CD4-positive, alpha-beta T cell (primary cell): Measurements from ENCODE around the gene ETFA. TPM values are rescaled to one million over a fixed set of nuclear protein-coding genes. Genes with fewer than 3 reads are reported as not detected.

Experiments used
- ATAC-seq: fragments of 200-7000 bp; cut with Tn5 transposase; one replicate; pipeline ENCODE4 v1.10.0; 2022; ENCODE audit warnings: mild to moderate bottlenecking; ENCODE audit not compliant: poor library complexity
- CTCF ChIA-PET: fragments of 350-600 bp; sonication (Branson Sonifier 250); formaldehyde crosslinking; loops from one replicate; lab custom pipeline; 2021; ENCODE audit warnings: antibody characterized with exemption, inconsistent platforms; lab: Charles Lee
- POLR2A ChIA-PET: fragments of 350-600 bp; sonication (Branson Sonifier 250); formaldehyde crosslinking; loops from one replicate; lab custom pipeline; 2021; ENCODE audit warnings: antibody characterized with exemption, inconsistent platforms; lab: Charles Lee
- DNase-seq, 14 experiments: peaks; one replicate each; pipeline ENCODE4 v3.0.0-alpha.2; 2013 to 2020; ENCODE audit warnings: mixed read lengths in 2 of 14
- H3K27ac ChIP-seq, 2 donors: one replicate each; pipeline versions ENCODE4 v1.5.1 to v1.7.0; 2013; ENCODE audit warnings: low read length in 2 of 2, low read depth in 1 of 2, mild to moderate bottlenecking in 1 of 2
- H3K27me3 ChIP-seq, 2 experiments: 1 replicate in 1 of 2; 2 replicates in 1 of 2; pipeline versions ENCODE4 v1.6.1 to v1.7.0; 2013; ENCODE audit warnings: low read length in 2 of 2, control low read depth in 1 of 2, mild to moderate bottlenecking in 1 of 2, moderate library complexity in 1 of 2; ENCODE audit not compliant: insufficient read depth in 2 of 2, control insufficient read depth in 1 of 2
- H3K36me3 ChIP-seq: one replicate; pipeline ENCODE4 v1.6.1; 2013; ENCODE audit warnings: low read length, control low read depth; ENCODE audit not compliant: insufficient read depth
- H3K4me1 ChIP-seq: one replicate; pipeline ENCODE4 v1.6.1; 2013; ENCODE audit warnings: low read length, control low read depth; ENCODE audit not compliant: insufficient read depth
- H3K4me3 ChIP-seq: one replicate; pipeline ENCODE4 v1.5.1; 2013; ENCODE audit warnings: mild to moderate bottlenecking, low read length, moderate library complexity
- H3K9me3 ChIP-seq, 2 experiments: 1 replicate in 1 of 2; 2 replicates in 1 of 2; pipeline versions ENCODE4 v1.6.1 to v1.7.0; 2013; ENCODE audit warnings: low read length in 2 of 2, mild to moderate bottlenecking in 2 of 2, control low read depth in 1 of 2, moderate library complexity in 1 of 2; ENCODE audit not compliant: control insufficient read depth in 1 of 2, insufficient read depth in 1 of 2
- H3K27ac Mint-ChIP-seq: one replicate; pipeline ENCODE4 v1.8.0; 2020; ENCODE audit warnings: mixed read lengths
- H3K27me3 Mint-ChIP-seq: one replicate; pipeline ENCODE4 v1.8.0; 2021; ENCODE audit warnings: mixed read lengths
- H3K36me3 Mint-ChIP-seq: one replicate; pipeline ENCODE4 v1.8.0; 2021; ENCODE audit warnings: low read depth, mixed read lengths
- H3K4me1 Mint-ChIP-seq: one replicate; pipeline ENCODE4 v1.8.0; 2021; ENCODE audit warnings: low read depth, mixed read lengths
- H3K4me3 Mint-ChIP-seq: one replicate; pipeline ENCODE4 v1.8.0; 2020; ENCODE audit warnings: mild to moderate bottlenecking, mixed read lengths
- H3K9me3 Mint-ChIP-seq: one replicate; pipeline ENCODE4 v1.8.0; 2020; ENCODE audit warnings: mixed read lengths
- intact Hi-C, 2 experiments: fragments of 100-400 bp; cut with DNase I in 1 of 2; cut with micrococcal nuclease in 1 of 2; formaldehyde crosslinking; loops; one replicate each; pipeline versions ENCODE4 v1.15.1 to v1.9.0; 2023 to 2025; cut with DNase I, micrococcal nuclease
- total RNA-seq, 174 experiments: library from RNA in 2 of 174; stranded (reverse) in 2 of 174; gene quantifications; one replicate each; pipeline ENCODE4 v1.2.3 and lab custom pipeline; 2021 to 2026
- TF ChIP-seq, protein P1 (sequence below): fragments of 200-600 bp; IDR thresholded peaks from one replicate; pipeline ENCODE4 v1.8.0; 2022; ENCODE audit warnings: antibody characterized with exemption, mild to moderate bottlenecking

Gene ETFA
- total RNA-seq, 2 experiments from 2014 or later, result 11.4 to 15.2 TPM

DNA sequence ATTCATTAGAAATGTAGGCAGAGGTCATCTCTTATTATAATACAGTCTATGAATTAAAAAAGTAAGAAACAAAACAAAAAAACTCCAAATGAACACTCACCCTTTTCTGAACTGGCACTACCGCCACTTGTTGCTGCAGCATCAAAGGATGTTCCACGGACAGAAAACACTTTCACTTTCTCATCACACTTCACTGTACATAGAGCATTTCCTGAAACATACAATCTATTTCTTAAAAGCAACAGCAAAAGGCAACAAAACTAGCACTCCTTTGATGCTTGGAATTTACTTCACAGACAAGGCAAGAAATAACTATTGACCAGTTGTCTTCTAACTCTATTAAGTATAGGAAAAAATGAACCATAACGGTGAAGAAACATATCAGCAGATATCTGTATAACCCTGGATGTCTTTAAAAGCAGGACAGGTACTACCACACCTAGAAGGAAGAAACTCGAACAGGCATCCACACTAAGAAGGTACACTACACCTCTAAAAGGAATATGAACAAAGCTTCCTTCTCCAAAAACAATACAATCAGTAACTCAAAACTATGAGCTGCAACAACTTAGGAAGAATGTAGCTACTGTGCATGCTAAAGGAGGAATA, 24.9 kb downstream of the ETFA start:
- peak overlapping the region; percentile 40 for H3K4me3 ChIP-seq
- Mint-ChIP-seq H3K4me1 (peaks cover 37% of the 10 kb centered on the region), H3K27ac (peak overlapping the region; percentile 90), H3K9me3 (no peaks in the 10 kb centered on the region), H3K4me3 (peak overlapping the region; percentile 76), H3K27me3 (no peaks in the 10 kb centered on the region), H3K36me3 (peaks cover 34% of the 10 kb centered on the region)
- no peaks in the 10 kb centered on the region for H3K27me3 ChIP-seq
- H3K36me3 ChIP-seq, result peaks cover 15% of the 10 kb centered on the region
- H3K9me3 ChIP-seq, result no peaks in the 10 kb centered on the region
- ChIA-PET POLR2A (interaction anchor here (0.5 to 1.7 kb wide), 3 partner anchors 25 to 225 kb away, joined by 3 to 6 read pairs (median 3); partner anchors contain the start of gene ETFA), CTCF (no interaction called here)
- peaks cover 9% of the 10 kb centered on the region for H3K4me1 ChIP-seq
- ATAC-seq, result peak; percentile 93
- TF ChIP-seq, protein P1, sequence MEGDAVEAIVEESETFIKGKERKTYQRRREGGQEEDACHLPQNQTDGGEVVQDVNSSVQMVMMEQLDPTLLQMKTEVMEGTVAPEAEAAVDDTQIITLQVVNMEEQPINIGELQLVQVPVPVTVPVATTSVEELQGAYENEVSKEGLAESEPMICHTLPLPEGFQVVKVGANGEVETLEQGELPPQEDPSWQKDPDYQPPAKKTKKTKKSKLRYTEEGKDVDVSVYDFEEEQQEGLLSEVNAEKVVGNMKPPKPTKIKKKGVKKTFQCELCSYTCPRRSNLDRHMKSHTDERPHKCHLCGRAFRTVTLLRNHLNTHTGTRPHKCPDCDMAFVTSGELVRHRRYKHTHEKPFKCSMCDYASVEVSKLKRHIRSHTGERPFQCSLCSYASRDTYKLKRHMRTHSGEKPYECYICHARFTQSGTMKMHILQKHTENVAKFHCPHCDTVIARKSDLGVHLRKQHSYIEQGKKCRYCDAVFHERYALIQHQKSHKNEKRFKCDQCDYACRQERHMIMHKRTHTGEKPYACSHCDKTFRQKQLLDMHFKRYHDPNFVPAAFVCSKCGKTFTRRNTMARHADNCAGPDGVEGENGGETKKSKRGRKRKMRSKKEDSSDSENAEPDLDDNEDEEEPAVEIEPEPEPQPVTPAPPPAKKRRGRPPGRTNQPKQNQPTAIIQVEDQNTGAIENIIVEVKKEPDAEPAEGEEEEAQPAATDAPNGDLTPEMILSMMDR, result no peak
- DNase-seq, result peak in 7 of 14 experiments; percentile 7 to 85 (median 39)
- intact Hi-C loops, result loop anchor here in 1 of 2 experiments (5.0 kb wide), 1 partner anchor 51 kb away; the partner anchor contains the start of gene ISL2
- H3K27ac ChIP-seq, result peak overlapping the region in 1 of 2 donors; percentile 69

DNA sequence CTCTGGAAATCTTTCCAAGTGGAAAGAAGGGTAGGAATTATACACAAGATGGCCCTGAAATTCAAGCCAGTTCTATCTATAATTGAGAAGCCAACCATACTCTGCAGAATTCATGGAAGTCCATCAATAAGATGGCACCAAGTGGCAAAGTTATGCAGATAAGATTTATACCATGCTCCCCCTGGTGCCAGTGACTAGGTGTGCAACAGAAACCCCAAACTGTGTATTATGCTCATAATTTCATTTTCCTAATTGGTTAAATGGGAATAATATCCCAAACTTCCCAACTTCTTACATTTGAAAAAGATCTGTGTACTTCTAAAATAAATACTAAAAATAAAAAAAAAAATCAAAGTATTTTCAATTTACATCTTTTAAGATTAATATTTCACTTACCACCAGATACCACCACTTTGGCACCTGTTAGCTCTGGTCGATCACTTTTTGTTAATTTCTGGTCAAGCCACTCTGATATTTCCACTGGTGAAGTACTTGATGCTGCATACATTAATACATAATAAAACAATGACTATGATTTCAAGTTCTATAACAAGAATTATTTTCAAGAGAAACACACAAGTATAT, 25.9 kb downstream of the ETFA start:
- no peaks in the 10 kb centered on the region for H3K9me3 ChIP-seq
- no peak overlapping the region for H3K4me3 ChIP-seq
- Mint-ChIP-seq H3K9me3 (no peaks in the 10 kb centered on the region), H3K27ac (peak overlapping the region; percentile 90), H3K4me3 (no peak overlapping the region), H3K4me1 (peaks cover 37% of the 10 kb centered on the region), H3K27me3 (no peaks in the 10 kb centered on the region), H3K36me3 (peaks cover 42% of the 10 kb centered on the region)
- peaks cover 21% of the 10 kb centered on the region for H3K36me3 ChIP-seq
- H3K4me1 ChIP-seq, result peaks cover 9% of the 10 kb centered on the region
- H3K27me3 ChIP-seq, result no peaks in the 10 kb centered on the region
- H3K27ac ChIP-seq, result no peak overlapping the region
- DNase-seq (peak in 4 of 14 experiments; percentile 8 to 39 (median 22)), ATAC-seq (no peak)
- CTCF ChIA-PET, result interaction anchor here (1.5 kb wide), 1 partner anchor 12 kb away, joined by 6 read pairs; no protein-coding TSS in a partner anchor
- TF ChIP-seq, protein P1, result peak; percentile 52
- intact Hi-C loops, result loop anchor here in 1 of 2 experiments (5.0 kb wide), 1 partner anchor 52 kb away; the partner anchor contains the start of gene ISL2
- POLR2A ChIA-PET, result interaction anchor here (1.0 to 1.7 kb wide), 2 partner anchors 26 to 28 kb away, joined by 3 to 6 read pairs; partner anchors contain the start of gene ETFA

DNA sequence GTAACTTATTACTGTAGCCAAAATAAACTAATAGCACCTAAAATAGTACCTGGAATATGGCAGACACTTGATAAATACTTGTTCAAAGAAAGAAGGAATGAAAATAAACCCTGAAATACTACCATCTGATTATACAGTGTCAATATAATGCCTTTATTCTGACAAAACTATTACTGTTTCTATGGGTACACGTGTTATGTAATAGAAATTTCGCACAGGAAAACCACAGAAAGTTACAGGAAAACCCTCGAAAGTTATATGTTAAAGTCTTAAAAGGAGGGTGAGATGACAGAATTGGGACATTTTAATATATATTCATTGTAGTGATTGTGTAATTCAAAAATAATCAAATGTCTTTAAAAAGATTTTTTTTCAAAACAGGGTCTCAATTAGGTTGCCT, 28.8 kb downstream of the ETFA start:
- POLR2A ChIA-PET, result no interaction called here
- no peaks in the 10 kb centered on the region for H3K27me3 Mint-ChIP-seq
- Histone ChIP-seq H3K27ac (no peak overlapping the region), H3K9me3 (no peaks in the 10 kb centered on the region), H3K4me3 (no peak overlapping the region), H3K4me1 (peaks cover 9% of the 10 kb centered on the region), H3K36me3 (peaks cover 44% of the 10 kb centered on the region), H3K27me3 (no peaks in the 10 kb centered on the region)
- peaks cover 29% of the 10 kb centered on the region for H3K4me1 Mint-ChIP-seq
- intact Hi-C loops, result no loop called here
- TF ChIP-seq, protein P1, result no peak
- no peaks in the 10 kb centered on the region for H3K9me3 Mint-ChIP-seq
- H3K27ac Mint-ChIP-seq, result peak overlapping the region; percentile 57
- DNase-seq (peak in 2 of 14 experiments; percentile 20 to 70), ATAC-seq (no peak)
- no peak overlapping the region for H3K4me3 Mint-ChIP-seq
- CTCF ChIA-PET, result no interaction called here
- peaks cover 70% of the 10 kb centered on the region for H3K36me3 Mint-ChIP-seq
